Type B pancreatic cell (in vitro differentiated cells): ENCODE results near the gene FNBP1L. TPM values are rescaled to one million over a fixed set of nuclear protein-coding genes. Genes with fewer than 3 reads are reported as not detected.

ENCODE experiments used
- DNase-seq: peaks from one replicate; pipeline ENCODE4 v3.0.0; 2021; ENCODE audit warnings: mixed read lengths; ENCODE audit not compliant: unreplicated experiment; ENCODE audit errors: extremely low spot score
- H3K27ac Mint-ChIP-seq: 2 replicates; pipeline ENCODE4 v1.8.0; 2021; ENCODE audit warnings: mild to moderate bottlenecking, mixed read lengths
- H3K27me3 Mint-ChIP-seq: 2 replicates; pipeline ENCODE4 v1.8.0; 2021; ENCODE audit warnings: mixed read lengths
- H3K36me3 Mint-ChIP-seq: 2 replicates; pipeline ENCODE4 v1.8.0; 2021; ENCODE audit warnings: mixed read lengths
- H3K4me1 Mint-ChIP-seq: one replicate; pipeline ENCODE4 v1.8.0; 2021; ENCODE audit warnings: mixed read lengths; ENCODE audit not compliant: unreplicated experiment
- H3K4me3 Mint-ChIP-seq: 2 replicates; pipeline ENCODE4 v1.8.0; 2021; ENCODE audit warnings: mild to moderate bottlenecking, mixed read lengths
- H3K9me3 Mint-ChIP-seq: 2 replicates; pipeline ENCODE4 v1.8.0; 2021; ENCODE audit warnings: mixed read lengths
- total RNA-seq: library from RNA; stranded (reverse); gene quantifications from 2 replicates; pipeline ENCODE4 v1.2.1, GENCODE V29; 2021; ENCODE audit warnings: low replicate concordance
- TF ChIP-seq, protein P1 (sequence below): fragments of 200-600 bp; sonication (generic); conservative IDR thresholded peaks from 2 replicates; pipeline ENCODE4 v1.5.0; 2021; ENCODE audit warnings: antibody characterized with exemption, mild to moderate bottlenecking

The FNBP1L gene
- total RNA-seq, 1 donor from 2014 or later = 74.7 TPM

DNA sequence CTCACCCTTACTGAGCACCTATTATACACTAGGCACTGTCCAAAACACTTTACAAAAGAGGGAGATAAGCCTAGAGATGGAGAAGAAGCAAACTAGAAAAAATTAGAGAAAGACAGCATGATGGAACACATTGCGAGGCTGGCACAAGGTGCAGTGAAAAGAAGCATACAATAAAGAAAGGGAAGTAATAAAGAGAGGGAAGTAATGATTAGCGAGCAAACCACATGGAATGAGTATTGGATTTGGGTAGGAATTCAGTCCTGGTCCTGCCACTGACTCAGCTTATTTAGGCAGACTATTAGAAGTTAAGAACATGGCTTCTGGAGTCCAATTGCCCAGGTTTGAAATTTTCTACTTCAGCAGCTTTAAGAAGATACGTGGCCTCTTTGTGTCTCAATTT is 32.6 kb upstream of the FNBP1L start:
- Mint-ChIP-seq H3K9me3 (no peaks in the 10 kb centered on the region), H3K4me1 (no peaks in the 10 kb centered on the region), H3K36me3 (no peaks in the 10 kb centered on the region), H3K4me3 (no peak overlapping the region), H3K27me3 (no peaks in the 10 kb centered on the region), H3K27ac (no peak overlapping the region)
- DNase-seq = no peak
- TF ChIP-seq, protein P1, sequence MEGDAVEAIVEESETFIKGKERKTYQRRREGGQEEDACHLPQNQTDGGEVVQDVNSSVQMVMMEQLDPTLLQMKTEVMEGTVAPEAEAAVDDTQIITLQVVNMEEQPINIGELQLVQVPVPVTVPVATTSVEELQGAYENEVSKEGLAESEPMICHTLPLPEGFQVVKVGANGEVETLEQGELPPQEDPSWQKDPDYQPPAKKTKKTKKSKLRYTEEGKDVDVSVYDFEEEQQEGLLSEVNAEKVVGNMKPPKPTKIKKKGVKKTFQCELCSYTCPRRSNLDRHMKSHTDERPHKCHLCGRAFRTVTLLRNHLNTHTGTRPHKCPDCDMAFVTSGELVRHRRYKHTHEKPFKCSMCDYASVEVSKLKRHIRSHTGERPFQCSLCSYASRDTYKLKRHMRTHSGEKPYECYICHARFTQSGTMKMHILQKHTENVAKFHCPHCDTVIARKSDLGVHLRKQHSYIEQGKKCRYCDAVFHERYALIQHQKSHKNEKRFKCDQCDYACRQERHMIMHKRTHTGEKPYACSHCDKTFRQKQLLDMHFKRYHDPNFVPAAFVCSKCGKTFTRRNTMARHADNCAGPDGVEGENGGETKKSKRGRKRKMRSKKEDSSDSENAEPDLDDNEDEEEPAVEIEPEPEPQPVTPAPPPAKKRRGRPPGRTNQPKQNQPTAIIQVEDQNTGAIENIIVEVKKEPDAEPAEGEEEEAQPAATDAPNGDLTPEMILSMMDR = no peak

DNA sequence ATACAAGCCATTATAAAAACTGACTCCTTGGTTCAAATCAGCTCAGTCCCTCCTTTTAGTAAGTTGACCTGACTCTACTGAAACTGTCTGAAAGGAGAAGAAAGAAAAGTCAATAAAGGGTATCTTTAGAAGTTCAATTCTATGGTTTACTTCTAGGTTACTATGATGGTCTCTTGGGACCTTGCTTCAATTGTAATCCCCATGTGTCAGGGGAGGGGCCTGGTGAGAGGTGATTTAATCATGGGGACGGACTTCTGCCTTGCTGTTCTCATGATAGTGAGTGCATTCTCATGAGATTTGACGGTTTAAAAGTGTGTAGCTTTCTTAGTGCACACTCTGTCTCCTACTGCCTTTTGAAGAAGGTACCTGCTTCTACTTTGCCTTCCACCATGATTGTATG is 31.7 kb upstream of the FNBP1L start:
- DNase-seq = no peak
- Mint-ChIP-seq H3K27me3 (no peaks in the 10 kb centered on the region), H3K4me1 (no peaks in the 10 kb centered on the region), H3K36me3 (no peaks in the 10 kb centered on the region), H3K9me3 (no peaks in the 10 kb centered on the region), H3K27ac (no peak overlapping the region), H3K4me3 (no peak overlapping the region)
- TF ChIP-seq, protein P1 = no peak

DNA sequence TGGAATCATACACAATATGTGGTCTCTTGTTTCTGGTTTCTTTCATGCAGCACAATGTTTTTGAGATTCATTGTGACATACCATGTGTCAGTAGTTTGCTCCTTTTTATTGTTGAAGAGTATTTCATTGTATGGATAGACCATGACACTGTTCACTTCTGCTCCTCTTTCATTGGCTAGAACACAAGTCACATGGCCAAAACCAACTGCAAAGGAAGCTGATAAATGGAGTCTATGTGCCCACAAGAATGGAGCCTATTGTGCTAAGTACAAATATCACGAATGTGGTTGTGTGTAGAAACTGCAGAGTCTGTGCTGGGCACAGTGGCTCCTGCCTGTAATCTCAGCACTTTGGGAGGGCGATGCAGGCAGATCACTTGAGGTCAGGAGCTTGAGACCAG is 28.6 kb upstream of the FNBP1L start:
- no peak for DNase-seq
- H3K4me1 Mint-ChIP-seq = no peaks in the 10 kb centered on the region
- TF ChIP-seq, protein P1 = no peak
- H3K9me3 Mint-ChIP-seq = no peaks in the 10 kb centered on the region
- no peaks in the 10 kb centered on the region for H3K36me3 Mint-ChIP-seq
- H3K27ac Mint-ChIP-seq = no peak overlapping the region
- no peak overlapping the region for H3K4me3 Mint-ChIP-seq
- H3K27me3 Mint-ChIP-seq = no peaks in the 10 kb centered on the region

DNA sequence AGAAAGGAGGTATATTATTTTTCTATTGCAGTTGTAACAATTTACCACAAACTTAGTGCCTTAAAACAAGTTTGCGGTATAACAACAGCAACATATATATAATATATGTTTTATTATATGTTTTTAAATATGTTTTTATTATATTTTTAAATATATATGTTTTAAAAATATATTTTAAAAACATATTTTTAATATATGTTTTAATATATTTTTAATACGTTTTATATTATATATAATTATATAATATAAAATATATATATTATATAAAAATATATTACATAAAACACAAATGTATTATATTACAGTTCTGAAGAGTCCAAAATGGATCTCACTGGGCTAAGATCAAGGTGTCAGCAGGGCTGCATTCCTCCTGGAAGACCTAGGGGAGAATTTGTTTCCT is 27.5 kb upstream of the FNBP1L start:
- H3K27ac Mint-ChIP-seq = no peak overlapping the region
- H3K27me3 Mint-ChIP-seq = no peaks in the 10 kb centered on the region
- no peaks in the 10 kb centered on the region for H3K36me3 Mint-ChIP-seq
- TF ChIP-seq, protein P1 = no peak
- H3K9me3 Mint-ChIP-seq = no peaks in the 10 kb centered on the region
- H3K4me1 Mint-ChIP-seq = no peaks in the 10 kb centered on the region
- no peak overlapping the region for H3K4me3 Mint-ChIP-seq
- no peak for DNase-seq

DNA sequence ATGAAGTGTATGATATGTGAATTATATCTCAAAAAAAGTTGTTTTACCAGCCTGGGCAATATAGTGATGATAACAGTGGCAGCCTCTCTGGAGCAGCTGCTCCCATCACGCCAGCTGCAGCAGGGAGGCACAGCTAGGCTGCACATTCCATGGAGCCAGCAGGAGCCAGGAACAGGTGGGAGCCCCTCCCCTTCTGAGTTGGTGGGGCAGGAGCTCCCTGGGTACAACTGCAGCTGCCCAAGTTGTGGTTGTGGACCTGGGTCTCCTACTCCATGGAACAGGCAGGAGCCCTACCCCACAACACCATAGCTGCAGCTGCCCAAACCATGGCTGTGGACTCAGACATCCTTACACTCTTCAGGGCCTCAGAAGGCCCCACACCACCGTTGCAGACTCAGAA is 21.7 kb upstream of the FNBP1L start:
- Mint-ChIP-seq H3K27ac (no peak overlapping the region), H3K36me3 (no peaks in the 10 kb centered on the region), H3K4me1 (no peaks in the 10 kb centered on the region), H3K27me3 (no peaks in the 10 kb centered on the region), H3K9me3 (no peaks in the 10 kb centered on the region), H3K4me3 (no peak overlapping the region)
- DNase-seq = no peak
- TF ChIP-seq, protein P1 = no peak

DNA sequence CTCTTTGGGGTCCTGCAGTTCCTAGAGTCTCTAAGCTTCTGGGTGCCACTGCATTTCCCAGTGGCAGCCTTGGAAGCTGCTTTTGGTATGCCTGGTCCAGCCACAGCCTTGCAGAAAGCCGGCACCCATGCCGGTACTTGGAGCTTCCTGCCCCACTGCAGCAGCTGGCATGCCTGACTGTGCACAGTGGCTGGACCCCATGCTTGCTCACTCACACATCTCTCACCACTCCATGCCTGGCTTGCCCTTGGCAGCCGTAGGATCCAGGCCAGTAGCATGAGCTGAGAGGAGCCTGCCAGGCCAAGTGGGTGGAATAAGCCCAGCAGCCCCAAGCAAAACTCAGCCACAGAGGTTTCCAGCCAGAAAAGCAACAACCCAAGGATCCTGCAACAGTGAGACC is 20.3 kb upstream of the FNBP1L start:
- Mint-ChIP-seq H3K27me3 (no peaks in the 10 kb centered on the region), H3K27ac (no peak overlapping the region), H3K4me1 (no peaks in the 10 kb centered on the region), H3K36me3 (no peaks in the 10 kb centered on the region), H3K4me3 (no peak overlapping the region), H3K9me3 (no peaks in the 10 kb centered on the region)
- TF ChIP-seq, protein P1 = no peak
- DNase-seq = no peak
